HUES64 (cell line): Measurements from ENCODE around the gene NFATC3.
"Not testable (repeated sequence)": the region's sequence is repeated elsewhere in the genome, so short reads cannot be mapped to it uniquely, and the experiment has no call there.

Source experiments
- H3K27ac ChIP-seq: 2 replicates; pipeline ENCODE4 v1.7.0; 2013; ENCODE audit warnings: low read depth, low read length, inconsistent platforms
- H3K27me3 ChIP-seq: 2 replicates; pipeline ENCODE4 v1.6.1; 2013; ENCODE audit warnings: mild to moderate bottlenecking, low read length; ENCODE audit not compliant: insufficient read depth
- H3K36me3 ChIP-seq: 2 replicates; pipeline ENCODE4 v1.6.1; 2013; ENCODE audit warnings: mild to moderate bottlenecking, low read length; ENCODE audit not compliant: insufficient read depth
- H3K4me1 ChIP-seq: 2 replicates; pipeline ENCODE4 v1.6.1; 2013; ENCODE audit warnings: mild to moderate bottlenecking, low read length, moderate library complexity; ENCODE audit not compliant: insufficient read depth
- H3K4me3 ChIP-seq: 2 replicates; pipeline ENCODE4 v1.5.1; 2013; ENCODE audit warnings: mild to moderate bottlenecking, low read length, moderate library complexity
- H3K9ac ChIP-seq: 2 replicates; pipeline ENCODE4 v1.6.1; 2013; ENCODE audit warnings: mild to moderate bottlenecking, low read depth, low read length
- H3K9me3 ChIP-seq: 2 replicates; pipeline ENCODE4 v1.6.1; 2013; ENCODE audit warnings: low read depth, low read length; ENCODE audit not compliant: insufficient read depth
- WGBS: fragments of 150-250, 120-280 bp; methylation state at CpG from one replicate; pipeline ENCODE4 v1.1.7; 2013; ENCODE audit warnings: missing lambda C conversion rate; 5-methylcytosine and 5-hydroxymethylcytosine counted together

Gene NFATC3

DNA sequence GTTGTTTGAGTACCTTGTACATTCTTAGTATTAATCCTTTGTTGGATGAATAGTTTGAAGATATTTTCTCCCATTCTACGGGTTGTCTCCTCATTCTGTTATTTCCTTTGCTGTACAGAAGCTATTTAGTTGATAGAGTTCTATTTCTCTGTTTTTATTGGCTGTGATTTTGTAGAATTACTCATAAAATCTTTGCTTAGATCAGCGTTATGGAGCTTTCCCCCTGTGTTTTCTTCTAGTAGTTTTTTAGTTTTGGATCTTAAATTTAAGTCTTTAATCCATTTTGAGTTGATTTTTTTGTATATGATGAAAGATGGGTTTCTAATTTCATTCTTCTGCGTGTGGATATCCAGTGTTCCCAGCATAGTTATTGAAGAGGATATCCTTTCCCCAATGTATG is 45.4 kb downstream of the NFATC3 start:
- no peak overlapping the region for H3K27ac ChIP-seq
- 87% methylated on average over 3 of the region's 3 CpGs for WGBS
- no peaks in the 10 kb centered on the region for H3K27me3 ChIP-seq
- H3K4me3 ChIP-seq: no peak overlapping the region
- H3K9ac ChIP-seq: no peak overlapping the region
- no peaks in the 10 kb centered on the region for H3K4me1 ChIP-seq
- no peaks in the 10 kb centered on the region for H3K9me3 ChIP-seq
- peaks cover 7% of the 10 kb centered on the region for H3K36me3 ChIP-seq

DNA sequence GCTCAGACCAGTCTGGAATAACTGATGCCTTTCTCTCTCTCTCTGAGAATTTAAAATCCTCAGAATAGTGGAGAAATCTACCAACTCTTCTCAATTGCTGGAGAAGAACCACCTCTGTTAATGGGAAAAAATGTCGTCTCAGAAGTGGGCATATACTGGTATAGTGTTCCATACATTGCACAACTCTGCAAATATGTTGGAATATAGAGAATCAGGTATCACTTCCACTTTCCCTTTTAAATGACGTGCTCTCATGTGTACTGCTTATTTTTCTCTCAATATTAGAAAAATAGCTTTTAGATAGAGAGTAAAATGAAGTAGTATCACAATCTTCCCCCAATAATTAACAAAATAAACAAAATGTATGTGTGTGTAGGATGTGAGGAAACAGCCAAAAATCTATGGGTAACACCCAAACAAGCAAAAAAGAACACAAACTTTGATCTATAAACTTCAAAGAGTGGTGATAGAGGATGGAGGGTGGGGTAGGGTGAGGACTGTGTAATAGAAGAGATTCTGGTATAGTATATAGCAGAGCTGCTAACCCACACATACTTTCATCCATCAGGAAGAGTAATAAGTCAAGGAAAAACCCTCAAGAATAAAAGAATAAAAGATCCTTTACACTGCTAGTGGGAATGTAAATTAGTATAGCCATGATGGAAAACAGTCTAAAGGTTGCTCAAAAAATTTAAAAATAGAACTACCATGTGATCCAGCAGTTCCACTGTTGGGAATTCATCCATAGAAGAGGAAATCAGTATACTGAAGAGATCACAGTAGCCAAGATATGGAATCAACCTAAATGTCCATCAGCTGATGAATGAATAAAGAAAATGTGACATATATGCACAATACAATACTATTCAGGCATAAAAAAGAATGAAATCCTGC is 46.9 kb downstream of the NFATC3 start:
- H3K27ac ChIP-seq: no peak overlapping the region
- no peaks in the 10 kb centered on the region for H3K36me3 ChIP-seq
- no peak overlapping the region for H3K4me3 ChIP-seq
- H3K9ac ChIP-seq: no peak overlapping the region
- no CpG with 5 or more reads among the region's 2 CpGs for WGBS
- H3K4me1 ChIP-seq: no peaks in the 10 kb centered on the region
- no peaks in the 10 kb centered on the region for H3K9me3 ChIP-seq
- H3K27me3 ChIP-seq: no peaks in the 10 kb centered on the region

DNA sequence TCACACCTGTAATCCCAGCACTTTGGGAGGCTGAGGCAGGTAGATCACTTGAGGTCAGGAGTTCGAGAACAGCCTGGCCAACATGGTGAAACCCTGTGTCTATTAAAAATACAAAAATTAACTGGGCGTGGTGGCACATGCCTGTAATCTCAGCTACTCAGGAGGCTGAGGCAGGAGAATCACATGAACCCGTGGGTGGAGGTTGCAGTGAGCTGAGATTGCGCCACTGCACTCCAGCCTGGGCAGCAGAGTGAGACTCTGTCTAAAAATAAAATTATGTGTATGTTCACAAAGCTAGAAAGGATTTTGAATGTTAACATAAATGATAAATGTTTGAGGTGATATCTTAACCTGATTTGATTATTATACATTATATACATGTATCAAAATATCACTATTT is 47.8 kb downstream of the NFATC3 start:
- H3K27me3 ChIP-seq, H3K36me3 ChIP-seq, H3K4me1 ChIP-seq, H3K27ac ChIP-seq, H3K9me3 ChIP-seq, H3K4me3 ChIP-seq, H3K9ac ChIP-seq: not testable (repeated sequence)
- WGBS: 93% methylated on average over 4 of the region's 4 CpGs

DNA sequence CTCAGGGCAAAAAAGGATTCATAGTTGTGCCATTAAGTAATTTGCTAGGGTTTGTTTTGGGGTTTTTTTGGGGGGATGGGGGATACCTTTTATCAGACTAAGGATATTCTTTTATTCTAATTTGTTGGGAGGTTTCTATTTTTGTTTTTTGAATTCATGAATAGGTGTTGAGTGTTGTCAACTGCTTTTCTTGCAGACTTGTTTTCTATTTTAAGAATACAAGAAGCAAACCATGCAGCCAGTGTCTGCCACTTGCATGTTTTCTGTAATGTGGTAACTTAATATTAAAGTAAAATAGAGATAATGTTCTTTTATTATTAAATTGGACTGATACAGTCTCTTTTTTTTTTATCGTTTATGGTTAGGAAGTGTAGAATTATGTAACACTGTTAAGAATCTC is 49.5 kb downstream of the NFATC3 start:
- no peaks in the 10 kb centered on the region for H3K9me3 ChIP-seq
- H3K27me3 ChIP-seq: no peaks in the 10 kb centered on the region
- no peaks in the 10 kb centered on the region for H3K36me3 ChIP-seq
- H3K27ac ChIP-seq: no peak overlapping the region
- H3K4me1 ChIP-seq: no peaks in the 10 kb centered on the region
- 100% methylated on average over 1 of the region's 1 CpG for WGBS
- H3K9ac ChIP-seq: no peak overlapping the region
- no peak overlapping the region for H3K4me3 ChIP-seq

DNA sequence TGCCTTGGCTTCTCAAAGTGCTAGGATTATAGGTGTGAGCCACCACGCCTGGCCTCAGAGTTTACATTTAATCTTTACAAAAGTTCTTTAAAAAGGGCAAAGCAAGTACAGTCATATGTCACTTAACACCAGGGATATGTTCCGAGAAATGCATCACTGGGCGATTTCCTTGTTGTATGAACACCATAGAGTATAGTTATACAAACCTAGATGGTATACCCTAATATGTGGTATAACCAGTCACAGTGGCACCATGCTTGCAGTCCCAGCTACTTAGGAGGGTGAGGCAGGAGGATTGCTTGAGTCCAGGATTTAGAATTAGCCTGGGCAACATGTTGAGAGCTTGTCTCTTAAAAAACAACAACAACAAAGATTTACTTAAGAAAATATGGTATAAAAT is 51.3 kb downstream of the NFATC3 start:
- 100% methylated on average over 2 of the region's 3 CpGs for WGBS
- H3K9ac ChIP-seq: no peak overlapping the region
- H3K27me3 ChIP-seq: no peaks in the 10 kb centered on the region
- H3K9me3 ChIP-seq: no peaks in the 10 kb centered on the region
- no peak overlapping the region for H3K27ac ChIP-seq
- no peak overlapping the region for H3K4me3 ChIP-seq
- no peaks in the 10 kb centered on the region for H3K36me3 ChIP-seq
- H3K4me1 ChIP-seq: no peaks in the 10 kb centered on the region

DNA sequence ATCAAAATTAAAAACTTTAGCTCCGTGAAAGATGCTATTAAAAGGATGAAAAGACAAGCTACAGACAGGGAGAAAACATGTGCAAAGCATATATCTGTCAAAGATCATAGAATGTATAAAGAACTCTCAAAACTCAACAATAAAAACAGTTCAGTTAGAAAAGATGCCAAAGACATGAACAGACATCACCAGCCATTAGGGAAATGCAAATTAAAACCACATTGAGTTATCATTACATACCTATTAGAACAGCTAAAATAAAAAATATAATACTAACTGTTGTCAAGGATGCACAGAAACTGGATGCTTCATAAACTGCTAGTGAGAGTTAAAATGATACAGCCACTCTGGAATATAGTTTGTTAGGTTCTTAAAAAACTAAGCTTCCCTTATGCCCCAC is 58.8 kb downstream of the NFATC3 start:
- Histone ChIP-seq H3K9me3 (no peaks in the 10 kb centered on the region), H3K4me3 (no peak overlapping the region), H3K4me1 (no peaks in the 10 kb centered on the region), H3K36me3 (peaks cover 3% of the 10 kb centered on the region; the same call in 1 of the 2 replicates), H3K27ac (no peak overlapping the region), H3K9ac (no peak overlapping the region), H3K27me3 (no peaks in the 10 kb centered on the region)
- no CpG with 5 or more reads among the region's 1 CpG for WGBS

DNA sequence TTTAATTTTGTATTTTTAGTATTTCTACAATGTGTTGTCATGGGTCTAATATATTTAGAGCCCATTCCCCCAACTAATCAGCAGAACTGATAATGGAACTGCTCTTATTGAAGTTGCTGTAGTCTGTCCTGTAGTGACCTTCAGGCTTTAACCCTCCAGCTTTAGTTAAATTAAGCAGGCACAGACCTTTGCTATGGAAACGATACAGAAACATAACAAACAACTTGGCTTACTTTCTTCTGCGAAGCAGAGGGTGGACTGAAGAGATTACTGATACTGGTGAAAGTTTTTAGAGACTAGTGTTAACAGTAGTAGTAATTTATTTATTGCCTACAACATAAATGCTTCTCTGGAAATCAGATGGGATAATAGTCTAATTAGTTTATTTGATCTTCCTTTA is 61.4 kb downstream of the NFATC3 start:
- Histone ChIP-seq H3K27me3 (no peaks in the 10 kb centered on the region), H3K9ac (no peak overlapping the region), H3K36me3 (peaks cover 3% of the 10 kb centered on the region; the same call in 1 of the 2 replicates), H3K4me1 (no peaks in the 10 kb centered on the region), H3K27ac (no peak overlapping the region), H3K4me3 (no peak overlapping the region), H3K9me3 (no peaks in the 10 kb centered on the region)
- 90% methylated on average over 2 of the region's 2 CpGs for WGBS

DNA sequence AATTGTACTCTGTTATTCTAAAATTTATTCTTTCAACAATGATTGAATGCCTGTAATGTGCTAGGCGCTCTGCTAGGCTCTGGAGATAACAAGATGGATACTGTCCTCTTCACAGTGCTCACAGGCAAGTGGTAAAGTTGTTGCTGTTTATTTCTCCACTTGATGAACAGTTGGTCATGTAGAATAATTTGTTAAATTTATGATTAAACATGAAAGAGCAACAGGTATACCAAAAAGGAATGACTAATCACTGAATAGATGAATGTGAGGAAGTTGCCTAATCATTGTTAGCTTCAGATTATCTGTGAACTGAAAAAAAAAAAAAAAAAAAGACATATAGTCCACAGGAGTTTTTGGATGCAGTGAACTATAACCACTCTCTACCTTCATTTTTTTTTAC is 62.3 kb downstream of the NFATC3 start:
- H3K27me3 ChIP-seq: no peaks in the 10 kb centered on the region
- peaks cover 3% of the 10 kb centered on the region; the same call in 1 of the 2 replicates for H3K36me3 ChIP-seq
- H3K9ac ChIP-seq: no peak overlapping the region
- no peaks in the 10 kb centered on the region for H3K4me1 ChIP-seq
- WGBS: 95% methylated on average over 1 of the region's 1 CpG
- H3K4me3 ChIP-seq: no peak overlapping the region
- H3K27ac ChIP-seq: no peak overlapping the region
- no peaks in the 10 kb centered on the region for H3K9me3 ChIP-seq

DNA sequence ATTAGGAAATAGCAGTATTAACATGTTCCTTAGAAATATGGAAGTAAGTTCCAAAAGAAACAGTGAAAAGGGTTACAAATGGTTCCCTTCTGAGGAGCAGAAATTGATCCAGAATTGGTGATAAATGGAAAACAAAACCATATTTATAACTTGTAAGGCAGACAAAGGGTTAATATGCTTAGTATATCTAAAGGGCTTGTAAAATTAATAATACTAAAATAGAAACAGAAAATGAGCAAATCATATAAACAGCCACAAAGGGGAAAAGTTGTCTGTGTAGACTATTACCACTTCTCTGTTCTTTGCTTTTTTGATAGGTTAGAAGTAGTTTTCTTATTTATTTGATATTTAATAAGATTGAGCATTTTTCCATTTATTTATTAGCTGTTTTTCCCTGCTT is 64.4 kb downstream of the NFATC3 start:
- Histone ChIP-seq H3K36me3 (peaks cover 3% of the 10 kb centered on the region; the same call in 1 of the 2 replicates), H3K27ac (no peak overlapping the region), H3K9ac (no peak overlapping the region), H3K4me1 (no peaks in the 10 kb centered on the region), H3K4me3 (no peak overlapping the region), H3K9me3 (no peaks in the 10 kb centered on the region), H3K27me3 (no peaks in the 10 kb centered on the region)

DNA sequence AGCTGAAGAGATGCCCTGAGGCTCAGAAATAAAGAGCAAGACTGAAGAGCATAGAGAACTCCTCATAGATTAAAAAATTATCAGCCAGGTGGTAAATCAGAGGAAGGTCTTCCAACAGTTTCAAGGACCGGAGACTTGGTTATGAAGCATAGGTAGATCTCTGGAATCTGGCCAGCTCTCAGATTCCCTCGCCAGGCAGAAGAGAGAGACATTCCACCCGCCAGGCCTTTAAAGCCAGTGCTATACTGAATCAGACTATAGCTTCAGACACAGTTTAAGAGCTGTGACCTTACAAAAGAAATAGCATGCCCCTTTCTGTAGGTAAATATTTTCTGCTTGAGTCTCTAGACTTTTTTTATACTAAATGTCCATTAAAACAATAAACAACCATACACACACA is 70.3 kb downstream of the NFATC3 start:
- H3K36me3 ChIP-seq: peaks cover 14% of the 10 kb centered on the region
- no peaks in the 10 kb centered on the region for H3K27me3 ChIP-seq
- 95% methylated on average over 3 of the region's 3 CpGs for WGBS
- H3K27ac ChIP-seq: no peak overlapping the region
- H3K4me3 ChIP-seq: no peak overlapping the region
- no peaks in the 10 kb centered on the region for H3K9me3 ChIP-seq
- no peaks in the 10 kb centered on the region for H3K4me1 ChIP-seq
- no peak overlapping the region for H3K9ac ChIP-seq

DNA sequence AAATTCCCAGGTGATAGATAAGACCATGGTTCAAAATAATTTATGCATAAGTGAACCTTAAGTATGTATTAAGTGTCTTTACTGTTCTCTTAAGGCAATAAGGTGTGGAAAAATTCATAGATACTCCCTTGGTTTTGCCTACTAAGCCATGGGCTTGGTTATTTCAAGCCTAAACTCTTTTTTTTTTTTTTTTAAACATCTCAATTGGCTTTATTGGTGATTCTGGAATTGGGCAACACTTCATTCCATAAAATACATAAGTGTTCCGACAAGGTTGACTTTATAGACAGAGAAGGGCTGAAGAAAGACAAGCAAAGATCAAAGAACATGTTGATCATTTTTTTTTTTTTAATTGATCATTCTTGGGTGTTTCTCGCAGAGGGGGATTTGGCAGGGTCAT is 77.2 kb downstream of the NFATC3 start:
- 95% methylated on average over 2 of the region's 2 CpGs for WGBS
- Histone ChIP-seq H3K36me3 (peaks cover 44% of the 10 kb centered on the region), H3K27ac (no peak overlapping the region), H3K9ac (no peak overlapping the region), H3K9me3 (peaks cover 7% of the 10 kb centered on the region; the same call in 1 of the 2 replicates), H3K4me3 (no peak overlapping the region), H3K4me1 (no peaks in the 10 kb centered on the region), H3K27me3 (no peaks in the 10 kb centered on the region)

DNA sequence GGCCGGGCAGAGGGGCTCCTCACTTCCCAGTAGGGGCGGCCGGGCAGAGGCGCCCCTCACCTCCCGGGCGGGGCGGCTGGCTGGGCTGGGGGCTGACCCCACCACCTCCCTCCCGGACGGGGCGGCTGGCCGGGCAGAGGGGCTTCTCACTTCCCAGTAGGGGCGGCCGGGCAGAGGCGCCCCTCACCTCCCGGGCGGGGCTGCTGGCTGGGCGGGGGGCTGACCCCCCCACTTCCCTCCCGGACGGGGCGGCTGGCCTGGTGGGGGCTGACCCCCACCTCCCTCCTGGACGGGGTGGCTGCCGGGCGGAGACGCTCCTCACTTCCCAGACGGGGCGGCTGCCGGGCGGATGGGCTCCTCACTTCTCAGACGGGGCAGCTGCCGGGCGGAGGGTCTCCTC is 78.1 kb downstream of the NFATC3 start:
- 97% methylated on average over 30 of the region's 31 CpGs for WGBS
- H3K9ac ChIP-seq, H3K27me3 ChIP-seq, H3K9me3 ChIP-seq, H3K4me3 ChIP-seq, H3K27ac ChIP-seq, H3K4me1 ChIP-seq: not testable (repeated sequence)
- H3K36me3 ChIP-seq: peaks cover 38% of the 10 kb centered on the region
